HG03103 (cell line): ENCODE data around the gene SERPINC1.
"Not testable (repeated sequence)": the region's sequence is repeated elsewhere in the genome, so short reads cannot be mapped to it uniquely, and the experiment has no call there.

Experiments used
- ATAC-seq: cut with Tn5 transposase; IDR thresholded peaks from one replicate; pipeline ENCODE4 v1.9.1; 2021; ENCODE audit warnings: low read depth; ENCODE audit not compliant: unreplicated experiment

SERPINC1 gene

DNA sequence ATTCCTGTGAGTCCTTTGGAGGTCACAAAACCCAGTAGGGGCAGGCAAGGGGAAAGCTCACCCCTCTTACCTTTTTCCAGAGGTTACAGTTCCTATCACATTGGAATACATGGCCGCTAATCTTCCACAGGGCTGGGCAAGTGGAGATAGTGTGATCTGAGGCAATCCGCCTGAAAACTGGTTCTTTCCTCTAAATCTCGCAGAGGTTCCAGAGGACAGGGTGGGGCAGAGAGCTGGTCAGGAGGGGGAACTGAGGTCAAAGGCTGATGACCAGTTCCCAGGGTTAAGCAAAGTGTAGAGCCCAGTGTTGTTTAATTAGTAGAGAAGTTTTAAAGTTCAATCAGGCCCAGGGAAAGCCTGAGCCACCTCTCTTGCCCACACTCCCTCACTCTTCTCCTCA lies at the start of gene SERPINC1:
Gene SERPINC1 (minus strand): TSS at position 179 of the 400 bp plus-strand sequence. CDS start 68 bp downstream, at position 111.
- ATAC-seq: no peak

GRCh38 chr1:173965896-173966295 lies 48.8 kb upstream of the SERPINC1 start:
- ATAC-seq: not testable (repeated sequence)

- no peak for ATAC-seq
Observed at GRCh38 chr1:173963477-173963876, 46.4 kb upstream of the SERPINC1 start.

DNA sequence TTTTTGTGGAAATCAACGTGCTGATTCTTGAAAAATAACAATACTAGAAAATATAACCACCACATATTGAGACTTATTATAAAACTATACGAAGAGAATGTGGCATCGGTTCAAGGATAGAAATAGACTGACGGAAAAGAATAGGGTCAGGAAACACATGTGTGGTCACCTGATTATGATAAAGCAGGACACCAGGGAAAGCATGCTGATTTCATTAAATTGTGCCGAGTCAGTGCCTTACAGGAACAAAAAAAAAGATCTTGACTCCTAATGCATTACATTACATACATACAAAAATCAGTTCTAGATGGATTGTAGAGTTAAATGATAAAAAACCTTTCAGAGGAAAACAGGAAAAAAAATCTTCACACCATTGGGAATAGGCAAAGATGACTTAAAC lies 43.5 kb upstream of the SERPINC1 start:
- no peak for ATAC-seq

GRCh38 chr1:173954179-173954578 lies 37.1 kb upstream of the SERPINC1 start:
- no peak for ATAC-seq

GRCh38 chr1:173948594-173948993 lies 31.5 kb upstream of the SERPINC1 start:
- no peak for ATAC-seq

DNA sequence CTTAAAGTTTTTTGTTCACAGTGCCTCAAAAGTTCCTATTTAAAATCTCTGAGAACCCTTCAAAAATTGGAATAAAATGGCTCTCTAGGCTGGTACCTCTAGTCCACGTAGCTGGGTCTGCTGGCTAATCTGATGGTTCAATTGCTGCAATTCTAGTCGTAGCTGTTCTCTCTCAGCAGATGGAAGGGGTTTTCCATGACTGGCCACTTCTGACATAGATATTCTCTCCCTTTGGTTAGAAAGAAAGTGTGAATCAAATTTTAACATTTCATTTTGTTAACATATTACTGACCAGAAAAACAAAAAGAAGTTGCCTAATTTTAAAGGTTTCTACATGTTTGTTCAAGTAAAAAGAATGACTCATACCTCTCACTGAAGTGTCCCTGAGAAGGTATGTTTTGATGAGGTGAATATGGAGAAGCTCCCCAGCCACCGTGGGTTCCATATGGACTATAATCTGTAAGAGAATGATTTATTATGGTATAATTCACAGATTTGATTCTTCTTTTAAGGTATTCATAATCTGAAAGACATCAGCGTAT lies 29.3 kb upstream of the SERPINC1 start:
- ATAC-seq: no peak

DNA sequence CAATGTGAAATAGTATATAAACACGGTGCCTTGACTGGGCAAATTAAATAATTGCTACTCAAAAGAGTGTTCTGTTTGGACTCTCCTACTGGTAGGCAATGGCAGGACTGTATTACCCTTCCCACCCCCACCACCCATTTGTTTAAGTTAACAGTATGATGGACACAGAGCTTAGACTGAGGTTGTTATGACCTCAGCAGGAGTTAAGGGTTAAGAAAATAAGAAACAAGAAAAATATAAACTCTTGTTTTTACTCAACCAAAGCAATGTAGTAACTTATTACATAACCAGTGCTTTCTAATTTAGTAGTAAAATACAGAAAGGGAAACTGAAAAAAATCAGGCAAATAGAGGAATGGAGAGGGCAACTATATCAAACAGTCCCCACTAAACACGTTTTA lies 19.9 kb upstream of the SERPINC1 start:
- ATAC-seq: no peak

DNA sequence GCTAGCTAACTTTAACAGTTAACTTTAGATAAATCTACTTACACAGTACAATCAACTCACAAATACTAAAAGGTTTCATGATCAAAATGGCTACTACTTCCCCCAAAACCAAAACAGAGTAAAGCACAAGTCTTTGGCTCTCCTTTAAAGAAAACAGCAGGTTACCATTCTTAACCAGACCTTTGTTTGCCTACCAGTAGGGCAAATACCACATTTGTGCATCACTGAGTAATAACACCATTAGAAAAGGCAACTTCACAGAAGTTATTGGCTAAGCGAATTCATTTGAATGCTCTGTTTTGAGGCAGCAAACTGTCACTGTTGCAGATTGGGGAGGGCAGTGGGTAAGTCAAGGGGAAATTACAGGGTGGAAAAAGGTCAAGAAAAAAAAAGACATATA lies 17.3 kb upstream of the SERPINC1 start:
- ATAC-seq: no peak

- ATAC-seq: not testable (repeated sequence)
Observed at GRCh38 chr1:173930541-173930940, 13.4 kb upstream of the SERPINC1 start.

DNA sequence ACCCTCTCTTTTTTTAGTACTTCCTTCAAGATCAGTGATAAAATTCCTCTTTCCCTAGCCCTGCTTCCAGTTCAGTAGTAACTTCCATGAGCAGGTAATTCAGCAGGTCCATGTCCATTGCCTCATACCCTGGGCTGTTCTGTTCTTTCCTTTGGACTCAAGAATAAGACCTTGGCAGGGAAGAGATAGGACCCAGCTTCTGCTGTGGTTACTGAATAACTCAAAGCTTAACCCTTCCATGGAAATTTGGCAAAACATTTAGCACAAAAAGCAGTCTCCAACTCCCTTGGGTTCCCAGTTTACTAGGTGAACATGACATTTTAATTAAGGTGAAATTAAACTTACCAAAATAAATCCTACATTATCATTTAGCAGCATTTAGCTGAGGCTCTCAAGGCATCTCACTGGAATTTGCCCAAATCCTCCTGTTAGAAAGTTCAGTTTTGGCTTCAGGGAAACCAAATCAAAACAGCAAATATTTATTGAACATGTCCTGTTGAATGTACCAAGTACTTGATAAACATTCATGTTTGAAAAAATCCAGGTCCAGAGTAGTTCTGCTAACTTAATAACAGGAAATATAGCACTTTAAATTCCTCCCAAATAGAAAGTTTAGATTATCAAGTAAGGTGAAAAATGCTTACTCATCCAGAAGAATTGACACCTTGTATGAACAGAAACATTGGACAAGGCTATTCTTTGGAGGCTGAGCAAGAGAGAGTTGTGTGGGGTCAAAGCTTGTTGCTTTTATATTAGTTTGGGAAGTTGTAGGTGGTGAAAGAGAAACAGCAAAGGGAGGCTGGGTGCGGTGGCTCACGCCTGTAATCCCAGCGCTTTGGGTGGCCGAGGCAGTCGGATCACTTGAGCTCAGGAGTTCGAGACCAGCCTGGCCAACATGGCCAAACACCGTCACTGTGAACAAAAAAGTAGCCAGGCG lies 8.4 kb upstream of the SERPINC1 start:
- ATAC-seq: no peak

DNA sequence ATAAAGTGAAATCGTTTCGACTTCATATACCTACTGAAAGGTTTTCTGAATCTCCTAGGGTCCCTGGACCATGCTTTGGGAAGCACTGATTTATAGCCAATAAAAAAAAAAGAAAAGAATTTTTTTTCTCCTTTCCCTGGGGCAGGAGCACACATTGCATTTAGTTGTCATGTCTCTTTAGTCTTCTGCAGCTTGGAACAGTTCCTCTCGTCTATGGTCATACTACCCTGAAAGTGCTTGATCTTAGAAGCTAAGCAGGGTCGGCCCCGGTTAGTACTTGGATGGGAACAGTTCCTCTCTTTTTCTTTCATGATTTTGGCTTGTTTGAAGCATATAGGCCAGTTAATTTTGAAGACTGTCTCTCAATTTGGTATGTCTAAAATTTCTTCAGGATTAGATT lies 3.7 kb upstream of the SERPINC1 start:
- no peak for ATAC-seq

DNA sequence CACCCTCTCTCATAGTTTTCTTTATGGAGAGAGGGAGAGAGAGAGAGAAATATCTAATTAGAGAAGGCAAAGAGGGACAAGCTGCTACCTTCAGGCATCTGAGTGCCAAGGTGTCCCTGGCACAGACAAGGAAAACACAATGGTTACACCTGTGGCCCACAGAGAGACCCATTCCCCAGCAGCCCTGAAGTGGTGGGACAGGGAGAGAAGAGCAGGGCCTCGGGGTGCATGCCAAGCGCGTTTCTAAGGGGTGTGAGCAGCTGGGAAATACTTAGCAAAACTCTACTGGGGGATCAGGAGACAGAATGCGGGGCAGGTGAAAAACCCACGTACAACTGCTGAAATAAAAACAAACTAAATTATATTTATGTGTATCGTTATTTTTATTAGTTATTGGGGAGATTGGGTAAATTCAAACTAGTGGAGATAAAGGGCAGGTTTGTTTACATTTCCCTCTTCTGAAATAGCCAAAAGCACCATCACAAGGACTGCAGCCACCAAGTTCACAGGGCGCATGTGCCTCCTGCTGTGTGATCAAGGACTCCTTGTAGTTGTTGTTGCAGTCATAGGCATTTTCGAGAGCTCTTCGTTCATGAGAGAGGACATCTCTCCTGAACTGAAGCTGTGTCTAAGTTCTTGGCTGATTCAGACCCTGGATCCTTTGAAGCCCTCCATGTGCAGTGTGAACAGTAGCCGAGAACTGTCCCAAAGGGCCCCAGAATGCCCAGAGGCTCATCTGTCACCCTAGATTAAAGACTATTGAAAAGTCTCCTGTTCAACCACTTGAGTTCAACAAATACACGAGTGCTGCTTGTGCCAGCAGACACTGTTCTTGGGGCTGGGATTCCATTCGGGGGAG lies 737 bp upstream of the SERPINC1 start:
- no peak for ATAC-seq

DNA sequence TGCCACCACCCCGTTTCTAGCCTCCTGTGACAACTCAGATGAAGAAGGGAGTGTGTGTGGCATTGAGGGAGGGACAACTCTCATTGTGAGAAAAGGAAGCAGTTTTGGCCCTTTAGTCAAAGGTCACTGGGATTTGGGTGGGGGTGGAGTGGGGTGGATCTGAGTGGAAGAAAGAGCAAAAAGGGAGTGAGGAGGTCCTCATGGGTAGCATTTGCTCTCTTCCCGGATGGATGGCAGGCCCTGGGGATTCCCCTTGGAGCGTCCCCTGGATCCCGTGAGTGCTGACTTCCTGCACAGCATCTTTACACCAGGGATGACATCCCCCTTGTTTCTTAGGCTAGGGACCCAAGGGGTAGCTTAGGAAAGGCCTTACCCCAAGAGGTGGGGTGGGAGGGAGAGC lies 460 bp downstream of the SERPINC1 start:
- no peak for ATAC-seq

GRCh38 chr1:173915596-173915995 lies 1.5 kb downstream of the SERPINC1 start:
- ATAC-seq: no peak

- ATAC-seq: no peak
Observed at GRCh38 chr1:173914366-173914871, 2.7 kb downstream of the SERPINC1 start.

DNA sequence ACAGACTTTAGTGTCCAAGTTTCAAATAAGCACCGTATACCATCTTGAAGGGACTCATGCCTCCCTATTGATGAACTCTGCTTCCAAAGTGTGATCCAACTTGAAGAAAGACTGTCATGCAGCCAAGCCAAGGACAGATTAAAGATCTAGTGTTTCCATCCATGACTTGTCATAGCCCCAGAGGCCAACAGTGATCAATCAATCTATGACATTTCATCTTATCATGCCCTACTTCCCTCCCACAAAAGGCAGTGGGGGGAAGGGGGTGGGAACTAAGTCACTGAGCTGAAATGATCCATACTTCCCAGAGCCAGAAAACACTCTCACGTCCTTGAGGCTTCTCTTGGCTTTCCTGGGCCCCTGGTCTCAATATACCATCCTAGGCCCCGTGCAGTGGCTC lies 4.0 kb downstream of the SERPINC1 start:
- ATAC-seq: no peak

- ATAC-seq: no peak
Observed at GRCh38 chr1:173903827-173904531, 13.1 kb downstream of the SERPINC1 start.

- no peak for ATAC-seq
Observed at GRCh38 chr1:173900992-173901391, 16.1 kb downstream of the SERPINC1 start.

- no peak for ATAC-seq
Observed at GRCh38 chr1:173900427-173900826, 16.7 kb downstream of the SERPINC1 start.
